ENCODE data around the gene PNPO. TPM values are rescaled to one million over a fixed set of nuclear protein-coding genes. Genes with fewer than 3 reads are reported as not detected.

Gene PNPO
- total RNA-seq, 3 donors from 2014 or later = 22.8 to 32.0 (median 24.8) TPM

DNA sequence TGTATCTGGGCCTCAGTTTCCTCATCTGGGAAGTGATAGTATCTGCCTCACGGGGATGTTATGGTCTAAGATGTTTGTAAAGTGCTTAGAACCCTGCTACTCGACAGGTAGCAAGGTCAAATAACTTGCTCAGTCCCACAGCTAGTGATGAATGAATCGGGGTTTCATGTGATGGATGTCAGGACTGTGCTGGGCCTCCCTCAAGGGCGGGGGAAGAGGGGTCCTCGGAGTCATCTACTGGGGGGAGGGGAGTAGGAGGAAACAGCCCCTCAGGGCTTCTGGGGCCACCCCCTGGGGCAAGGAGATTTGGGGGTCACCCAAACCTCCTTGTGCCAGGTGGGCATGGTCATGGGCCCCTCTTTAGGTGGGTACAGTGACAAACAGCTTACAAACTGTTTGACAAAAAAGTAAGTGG is 732 bp downstream of the PNPO start:
- peaks cover 30% of the 10 kb centered on the region for H3K4me1 ChIP-seq (ENCODE audit: low read depth)
- ATAC-seq = no peak

DNA sequence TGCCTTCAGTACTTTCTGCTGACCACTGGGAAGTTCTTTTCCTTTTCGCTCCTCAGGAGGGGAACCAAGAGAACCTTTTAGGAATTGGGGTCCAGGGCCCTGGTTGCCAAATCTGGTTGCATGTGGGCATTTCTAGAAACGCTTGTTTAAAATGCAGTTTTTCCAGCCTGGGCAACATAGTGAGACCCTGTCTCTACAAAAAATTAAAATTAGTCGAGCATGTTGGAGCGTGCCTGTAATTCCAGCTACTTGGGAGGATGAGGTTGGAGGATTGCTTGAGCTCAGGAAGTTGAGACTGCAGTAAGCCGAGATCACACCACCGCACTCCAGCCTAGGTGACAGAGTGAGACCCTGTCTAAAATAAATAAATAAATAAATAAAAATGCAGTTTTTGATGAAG is 1.2 kb downstream of the PNPO start:
- no peak overlapping the region for H3K4me3 ChIP-seq
- TF ChIP-seq, protein P1, sequence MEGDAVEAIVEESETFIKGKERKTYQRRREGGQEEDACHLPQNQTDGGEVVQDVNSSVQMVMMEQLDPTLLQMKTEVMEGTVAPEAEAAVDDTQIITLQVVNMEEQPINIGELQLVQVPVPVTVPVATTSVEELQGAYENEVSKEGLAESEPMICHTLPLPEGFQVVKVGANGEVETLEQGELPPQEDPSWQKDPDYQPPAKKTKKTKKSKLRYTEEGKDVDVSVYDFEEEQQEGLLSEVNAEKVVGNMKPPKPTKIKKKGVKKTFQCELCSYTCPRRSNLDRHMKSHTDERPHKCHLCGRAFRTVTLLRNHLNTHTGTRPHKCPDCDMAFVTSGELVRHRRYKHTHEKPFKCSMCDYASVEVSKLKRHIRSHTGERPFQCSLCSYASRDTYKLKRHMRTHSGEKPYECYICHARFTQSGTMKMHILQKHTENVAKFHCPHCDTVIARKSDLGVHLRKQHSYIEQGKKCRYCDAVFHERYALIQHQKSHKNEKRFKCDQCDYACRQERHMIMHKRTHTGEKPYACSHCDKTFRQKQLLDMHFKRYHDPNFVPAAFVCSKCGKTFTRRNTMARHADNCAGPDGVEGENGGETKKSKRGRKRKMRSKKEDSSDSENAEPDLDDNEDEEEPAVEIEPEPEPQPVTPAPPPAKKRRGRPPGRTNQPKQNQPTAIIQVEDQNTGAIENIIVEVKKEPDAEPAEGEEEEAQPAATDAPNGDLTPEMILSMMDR (IDR thresholded peaks at IDR 0.05) = no peak
- no peaks in the 10 kb centered on the region for H3K9me3 ChIP-seq
- H3K4me1 ChIP-seq (ENCODE audit: low read depth) = peaks cover 33% of the 10 kb centered on the region
- H3K36me3 ChIP-seq (ENCODE audit: low read depth) = no peaks in the 10 kb centered on the region
- intact Hi-C loops (cut with DNase I, micrococcal nuclease) = no loop called here
- ATAC-seq (no peak), DNase-seq (no peak)

More for the DNA sequence above, 732 bp downstream of the PNPO start:
- DNase-seq = no peak
- Histone ChIP-seq H3K9me3 (no peaks in the 10 kb centered on the region), H3K4me3 (no peak overlapping the region), H3K36me3 (ENCODE audit: low read depth) (no peaks in the 10 kb centered on the region)
- intact Hi-C loops (cut with DNase I, micrococcal nuclease) = no loop called here
- TF ChIP-seq, protein P1 (IDR thresholded peaks at IDR 0.05) = no peak

DNA sequence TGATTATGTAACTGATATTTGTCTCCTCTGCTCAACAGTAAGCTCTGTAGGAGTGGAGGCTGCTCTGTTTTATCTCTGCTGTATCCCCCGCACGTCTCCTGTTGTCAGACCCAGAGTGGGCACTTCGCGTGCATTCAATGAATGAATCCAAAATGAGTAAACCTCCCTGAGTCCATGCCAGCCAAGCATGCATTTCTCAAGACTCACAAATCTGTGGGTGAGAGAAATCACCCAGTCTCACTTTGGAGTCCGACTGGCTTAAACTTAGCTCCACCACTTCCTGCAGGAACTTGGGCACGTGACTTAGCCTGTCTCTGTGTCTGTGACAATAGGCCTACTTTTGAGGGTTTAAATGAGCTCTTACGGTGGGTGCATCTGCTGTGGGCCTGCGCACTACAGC is 3.7 kb downstream of the PNPO start:
- H3K4me3 ChIP-seq = no peak overlapping the region
- TF ChIP-seq, protein P1 (IDR thresholded peaks at IDR 0.05) = no peak
- peak in 1 of 3 donors; percentile 42 for DNase-seq
- no peaks in the 10 kb centered on the region for H3K36me3 ChIP-seq (ENCODE audit: low read depth)
- peaks cover 49% of the 10 kb centered on the region for H3K4me1 ChIP-seq (ENCODE audit: low read depth)
- intact Hi-C loops (cut with DNase I, micrococcal nuclease) = no loop called here
- no peak for ATAC-seq
- no peaks in the 10 kb centered on the region for H3K9me3 ChIP-seq

DNA sequence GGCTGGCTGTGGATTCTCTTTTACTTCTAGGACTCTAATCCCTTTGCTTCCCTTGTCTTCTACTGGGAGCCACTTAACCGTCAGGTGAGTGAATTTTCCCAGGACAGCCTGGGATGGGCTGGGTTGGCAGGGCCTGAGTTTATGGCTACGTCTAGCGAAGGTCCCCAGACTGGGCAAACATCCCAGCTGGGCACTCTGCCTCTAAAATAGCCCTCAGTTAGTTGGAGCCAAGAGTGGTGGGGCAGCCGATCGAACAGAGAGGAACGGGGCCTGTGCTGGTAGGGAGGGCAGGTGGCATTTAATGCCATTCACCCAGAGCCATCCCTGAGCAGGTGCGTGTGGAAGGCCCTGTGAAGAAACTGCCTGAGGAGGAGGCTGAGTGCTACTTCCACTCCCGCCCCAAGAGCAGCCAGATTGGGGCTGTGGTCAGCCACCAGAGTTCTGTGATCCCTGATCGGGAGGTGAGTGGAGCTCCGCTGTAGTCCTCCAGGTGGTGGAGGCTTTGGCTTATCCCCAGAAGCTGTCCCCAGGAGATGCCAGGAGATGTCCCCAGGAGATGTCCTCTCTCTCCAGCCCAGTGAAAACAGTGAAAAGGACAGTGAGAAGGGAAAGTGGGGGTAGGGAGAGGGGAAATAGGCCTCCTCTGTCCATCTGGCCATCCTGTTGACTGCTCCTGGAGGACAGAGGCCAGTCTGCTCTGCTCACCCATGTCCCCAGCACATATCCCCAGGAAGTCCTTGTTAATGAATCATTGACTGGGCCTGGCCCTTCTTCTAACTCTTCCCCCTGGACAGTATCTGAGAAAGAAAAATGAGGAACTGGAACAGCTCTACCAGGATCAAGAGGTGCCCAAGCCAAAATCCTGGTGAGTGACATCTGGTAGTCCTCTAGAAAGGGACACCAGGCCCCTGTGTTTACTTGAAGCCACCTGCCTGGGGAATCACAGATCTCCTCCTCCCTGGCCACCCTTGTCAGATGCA is 4.4 kb downstream of the PNPO start:
- peaks cover 54% of the 10 kb centered on the region for H3K4me1 ChIP-seq (ENCODE audit: low read depth)
- intact Hi-C loops (cut with DNase I, micrococcal nuclease) = no loop called here
- no peaks in the 10 kb centered on the region for H3K36me3 ChIP-seq (ENCODE audit: low read depth)
- DNase-seq (peak in 1 of 3 donors; percentile 42), ATAC-seq (no peak)
- TF ChIP-seq, protein P1 (IDR thresholded peaks at IDR 0.05) = no peak
- H3K9me3 ChIP-seq = no peaks in the 10 kb centered on the region
- no peak overlapping the region for H3K4me3 ChIP-seq

DNA sequence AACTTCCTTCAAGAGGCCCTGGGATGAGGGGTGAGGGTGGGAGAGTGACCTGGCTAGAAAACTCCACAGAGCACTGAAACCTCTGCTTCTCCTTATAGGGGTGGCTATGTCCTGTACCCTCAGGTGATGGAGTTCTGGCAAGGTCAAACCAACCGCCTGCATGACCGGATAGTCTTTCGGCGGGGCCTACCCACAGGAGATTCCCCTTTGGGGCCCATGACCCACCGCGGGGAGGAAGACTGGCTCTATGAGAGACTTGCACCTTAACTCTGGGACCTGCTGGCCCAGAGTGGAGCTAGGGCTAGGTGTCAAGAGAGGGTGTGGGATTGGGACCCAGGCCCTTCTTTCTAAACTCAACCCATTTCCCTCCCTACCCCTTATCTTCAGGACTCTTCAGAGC is 5.1 kb downstream of the PNPO start:
- ATAC-seq (no peak), DNase-seq (peak in 2 of 3 donors; percentile 40 to 57)
- H3K36me3 ChIP-seq (ENCODE audit: low read depth) = no peaks in the 10 kb centered on the region
- H3K4me3 ChIP-seq = no peak overlapping the region
- intact Hi-C loops (cut with DNase I, micrococcal nuclease) = no loop called here
- no peaks in the 10 kb centered on the region for H3K9me3 ChIP-seq
- H3K4me1 ChIP-seq (ENCODE audit: low read depth) = peaks cover 57% of the 10 kb centered on the region
- TF ChIP-seq, protein P1 (IDR thresholded peaks at IDR 0.05) = no peak
